Measurements from ENCODE around the gene CCDC6.

CCDC6 gene

GRCh38 chr10:59832506-59832905 is 73.8 kb downstream of the CCDC6 start:
- peaks cover 4% of the 10 kb centered on the region; the same call in 1 of the 2 replicates for H3K79me2 ChIP-seq (ENCODE audit: insufficient read depth, low read length)
- H3K36me3 ChIP-seq (ENCODE audit: insufficient read depth, low read length): peaks cover 43% of the 10 kb centered on the region; the same call in 1 of the 2 replicates
- H3K4me1 ChIP-seq (ENCODE audit: insufficient read depth, low read length, severe bottlenecking): peaks cover 38% of the 10 kb centered on the region
- no peaks in the 10 kb centered on the region for H3K9me2 ChIP-seq (ENCODE audit: low read depth, low read length)
- H3K9me3 ChIP-seq (ENCODE audit: low read length): no peaks in the 10 kb centered on the region
- no peaks in the 10 kb centered on the region for H3K27me3 ChIP-seq (ENCODE audit: insufficient read depth, low read length)
- H2AFZ ChIP-seq (ENCODE audit: low read length): no peak overlapping the region
- H3F3A ChIP-seq (ENCODE audit: insufficient read depth, low read length): peaks cover 13% of the 10 kb centered on the region
- H3K4me3 ChIP-seq (ENCODE audit: low read depth, low read length, poor library complexity, severe bottlenecking): no peak overlapping the region
- H4K20me1 ChIP-seq (ENCODE audit: insufficient read depth, low read length): no peaks in the 10 kb centered on the region
- no peak overlapping the region for H3K9ac ChIP-seq (ENCODE audit: low read length)
- no peak overlapping the region for H3K4me2 ChIP-seq (ENCODE audit: low read length)
- peak overlapping the region; percentile 2 for H3K27ac ChIP-seq (ENCODE audit: low read depth, low read length, poor library complexity, severe bottlenecking)
- TF ChIP-seq EZH2 (IDR thresholded peaks at IDR 0.05; ENCODE audit: borderline replicate concordance, low read length) (no peak), CTCF (IDR thresholded peaks at IDR 0.05; ENCODE audit: low read length) (no peak)

GRCh38 chr10:59831658-59832503 is 74.5 kb downstream of the CCDC6 start:
- H3K36me3 ChIP-seq (ENCODE audit: insufficient read depth, low read length): peaks cover 49% of the 10 kb centered on the region; the same call in 1 of the 2 replicates
- H3F3A ChIP-seq (ENCODE audit: insufficient read depth, low read length): peaks cover 13% of the 10 kb centered on the region
- no peaks in the 10 kb centered on the region for H3K9me3 ChIP-seq (ENCODE audit: low read length)
- TF ChIP-seq EZH2 (IDR thresholded peaks at IDR 0.05; ENCODE audit: borderline replicate concordance, low read length): no peak
- no peak for TF ChIP-seq CTCF (IDR thresholded peaks at IDR 0.05; ENCODE audit: low read length)
- no peak overlapping the region for H3K4me3 ChIP-seq (ENCODE audit: low read depth, low read length, poor library complexity, severe bottlenecking)
- no peaks in the 10 kb centered on the region for H3K27me3 ChIP-seq (ENCODE audit: insufficient read depth, low read length)
- H3K9me2 ChIP-seq (ENCODE audit: low read depth, low read length): no peaks in the 10 kb centered on the region
- peak overlapping the region; percentile 2 for H3K27ac ChIP-seq (ENCODE audit: low read depth, low read length, poor library complexity, severe bottlenecking)
- no peak overlapping the region for H3K4me2 ChIP-seq (ENCODE audit: low read length)
- no peaks in the 10 kb centered on the region for H4K20me1 ChIP-seq (ENCODE audit: insufficient read depth, low read length)
- H3K4me1 ChIP-seq (ENCODE audit: insufficient read depth, low read length, severe bottlenecking): peaks cover 33% of the 10 kb centered on the region
- H3K9ac ChIP-seq (ENCODE audit: low read length): no peak overlapping the region
- H2AFZ ChIP-seq (ENCODE audit: low read length): no peak overlapping the region
- peaks cover 2% of the 10 kb centered on the region; the same call in 1 of the 2 replicates for H3K79me2 ChIP-seq (ENCODE audit: insufficient read depth, low read length)

- peak; percentile 76 for TF ChIP-seq CTCF (IDR thresholded peaks at IDR 0.05; ENCODE audit: low read length)
- no peak for TF ChIP-seq EZH2 (IDR thresholded peaks at IDR 0.05; ENCODE audit: borderline replicate concordance, low read length)
- Histone ChIP-seq H3F3A (ENCODE audit: insufficient read depth, low read length) (peaks cover 13% of the 10 kb centered on the region), H3K9ac (ENCODE audit: low read length) (no peak overlapping the region), H3K79me2 (ENCODE audit: insufficient read depth, low read length) (no peaks in the 10 kb centered on the region; the same call in 1 of the 2 replicates), H3K4me2 (ENCODE audit: low read length) (no peak overlapping the region), H3K27me3 (ENCODE audit: insufficient read depth, low read length) (no peaks in the 10 kb centered on the region), H3K4me1 (ENCODE audit: insufficient read depth, low read length, severe bottlenecking) (peaks cover 22% of the 10 kb centered on the region), H3K4me3 (ENCODE audit: low read depth, low read length, poor library complexity, severe bottlenecking) (no peak overlapping the region), H3K36me3 (ENCODE audit: insufficient read depth, low read length) (peaks cover 61% of the 10 kb centered on the region), H3K27ac (ENCODE audit: low read depth, low read length, poor library complexity, severe bottlenecking) (no peak overlapping the region), H2AFZ (ENCODE audit: low read length) (no peak overlapping the region), H3K9me3 (ENCODE audit: low read length) (no peaks in the 10 kb centered on the region), H3K9me2 (ENCODE audit: low read depth, low read length) (no peaks in the 10 kb centered on the region), H4K20me1 (ENCODE audit: insufficient read depth, low read length) (no peaks in the 10 kb centered on the region)
These were observed 75.6 kb downstream of the CCDC6 start for GRCh38 chr10:59830601-59831259.

Data from OCI-LY1 (cell line).